Fibroblast of upper back skin (primary cell): ENCODE data around the gene FTSJ1.
"Not testable (repeated sequence)": the region's sequence is repeated elsewhere in the genome, so short reads cannot be mapped to it uniquely, and the experiment has no call there.

Experiments used
- DNase-seq: peaks from one replicate; pipeline ENCODE4 v3.0.0-alpha.2; 2013

Gene FTSJ1

DNA sequence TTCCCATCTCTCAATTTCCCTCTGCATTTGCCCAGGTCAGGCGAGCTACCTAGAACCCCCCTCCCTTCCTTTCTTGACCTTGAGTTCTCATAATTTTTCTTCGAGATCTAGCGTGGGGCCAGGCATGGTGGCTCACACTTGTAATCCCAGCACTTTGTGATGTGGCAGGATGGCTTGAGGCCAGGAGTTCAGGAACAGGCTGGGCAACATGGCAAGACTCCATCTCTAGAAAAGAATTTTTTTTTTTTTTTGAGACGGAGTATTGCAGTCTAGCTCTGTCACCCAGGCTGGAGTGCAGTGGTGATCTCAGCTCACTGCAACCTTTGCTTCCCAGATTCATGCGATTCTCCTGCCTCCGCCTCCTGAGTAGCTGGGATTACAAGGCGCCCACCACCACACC lies 28.3 kb downstream of the FTSJ1 start:
- no peak for DNase-seq

DNA sequence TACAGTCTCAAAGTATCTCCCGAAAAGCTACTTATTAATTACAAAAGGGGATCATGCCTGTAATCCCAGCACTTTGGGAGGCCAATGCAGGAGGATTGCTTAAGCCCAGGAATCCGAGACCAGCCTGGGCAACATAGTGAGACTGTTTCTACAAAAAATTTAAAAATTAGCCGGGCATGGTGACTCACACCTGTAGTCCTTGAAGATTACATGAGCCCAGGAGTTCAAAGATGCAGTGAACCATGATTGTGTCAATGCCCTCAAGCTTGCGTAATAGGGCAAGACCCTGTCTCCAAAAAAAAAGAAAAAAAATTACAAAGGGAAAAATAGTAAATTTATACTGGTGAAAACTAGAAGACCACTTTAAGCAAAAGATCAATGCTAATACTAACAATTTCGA lies 29.5 kb downstream of the FTSJ1 start:
- DNase-seq: no peak

DNA sequence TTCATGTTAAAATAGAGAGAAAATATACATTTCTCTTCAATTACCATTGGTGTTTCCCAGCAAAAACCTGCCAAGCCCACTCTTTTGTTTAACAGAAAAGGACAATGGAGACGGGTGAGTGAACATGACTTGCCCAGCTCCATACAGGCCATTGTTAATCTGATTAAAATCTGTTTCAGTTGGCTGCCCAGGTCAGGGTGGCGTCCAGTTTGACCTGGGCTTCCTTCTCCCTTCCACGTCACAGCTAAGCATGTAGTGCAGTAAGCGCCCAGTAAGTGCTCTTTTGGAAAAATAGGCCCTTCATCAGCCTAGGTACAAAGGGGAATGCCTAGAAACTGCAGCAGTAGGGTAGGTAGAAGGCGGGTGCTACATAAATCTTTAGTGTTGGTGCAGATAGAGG lies 31.2 kb downstream of the FTSJ1 start:
- DNase-seq: no peak

DNA sequence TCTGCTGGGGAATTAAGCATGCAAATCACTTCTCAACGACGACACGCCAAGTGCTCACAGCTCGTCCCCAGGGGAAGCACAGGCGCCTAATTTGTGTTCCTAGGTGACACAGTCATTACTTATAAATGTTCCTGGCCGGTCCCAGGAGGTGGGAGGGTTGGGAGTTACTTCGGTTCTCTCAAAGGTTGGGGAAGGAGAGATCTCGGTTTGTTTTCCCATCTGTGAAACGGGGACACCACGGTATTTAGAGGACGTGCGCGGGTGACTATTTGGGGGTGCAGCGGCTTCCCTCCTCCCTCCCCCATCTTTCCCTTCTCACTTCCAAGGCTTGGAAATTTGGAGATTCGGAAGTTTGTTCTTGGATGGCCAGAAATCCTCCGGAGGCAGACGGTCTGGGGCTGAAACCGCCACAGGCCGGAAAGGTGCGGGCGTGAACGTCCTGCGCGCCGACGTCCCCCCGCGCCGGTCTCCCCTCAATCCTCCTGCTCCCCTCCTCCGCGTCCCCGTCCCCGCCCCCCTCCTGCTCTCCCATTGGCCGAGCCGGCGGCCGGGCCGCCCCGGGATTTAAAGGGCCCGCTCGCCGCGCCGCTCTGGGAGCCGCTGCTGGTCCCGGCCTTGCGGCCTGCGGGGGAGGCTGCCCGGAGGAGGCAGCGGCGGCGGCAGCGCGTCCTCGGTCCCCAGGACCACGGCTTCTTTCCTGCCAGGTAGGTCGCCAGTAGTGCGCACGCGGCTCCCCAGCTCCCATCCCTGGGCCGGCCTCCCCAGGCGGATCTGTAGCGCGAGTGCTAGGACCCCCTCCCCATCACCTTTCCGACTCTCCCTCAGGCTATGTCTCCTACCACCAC lies 32.6 kb downstream of the FTSJ1 start, which contains the start of gene PORCN:
Gene PORCN, plus strand, starts transcription at position 593 of the 845 bp plus-strand sequence. CDS start 829 bp downstream, outside the sequence.
- DNase-seq: peak; percentile 64

DNA sequence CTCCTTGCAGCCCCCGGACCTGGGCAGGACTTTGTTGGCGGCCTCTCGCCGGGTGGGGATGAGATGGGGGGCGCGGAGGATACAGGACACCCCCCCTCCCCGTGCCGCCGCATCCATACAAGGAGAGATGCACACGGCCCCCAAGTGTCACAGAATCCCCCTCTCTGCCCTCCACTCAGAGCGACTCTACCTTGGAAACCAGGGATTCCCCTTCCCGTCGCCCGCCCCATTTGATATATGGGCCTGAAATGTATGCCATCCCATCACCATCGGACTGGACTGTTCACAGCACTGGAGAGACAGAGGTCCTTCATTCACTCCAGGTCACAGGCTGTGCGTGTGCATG lies 33.2 kb downstream of the FTSJ1 start:
- DNase-seq: no peak

DNA sequence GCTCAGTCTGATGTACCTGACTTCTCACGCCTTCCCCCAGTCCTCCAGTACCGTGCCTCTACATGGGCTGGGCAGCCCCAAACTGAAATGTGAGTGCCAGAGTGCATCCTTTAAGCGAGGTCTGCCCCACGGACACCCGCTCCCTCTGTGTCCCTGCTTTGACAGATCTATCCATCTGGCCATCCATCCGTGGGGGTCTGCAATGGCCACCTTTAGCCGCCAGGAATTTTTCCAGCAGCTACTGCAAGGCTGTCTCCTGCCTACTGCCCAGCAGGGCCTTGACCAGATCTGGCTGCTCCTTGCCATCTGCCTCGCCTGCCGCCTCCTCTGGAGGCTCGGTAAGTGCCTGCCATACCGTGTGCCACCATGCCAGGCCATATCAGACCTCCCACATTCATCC lies 33.6 kb downstream of the FTSJ1 start:
- DNase-seq: no peak

DNA sequence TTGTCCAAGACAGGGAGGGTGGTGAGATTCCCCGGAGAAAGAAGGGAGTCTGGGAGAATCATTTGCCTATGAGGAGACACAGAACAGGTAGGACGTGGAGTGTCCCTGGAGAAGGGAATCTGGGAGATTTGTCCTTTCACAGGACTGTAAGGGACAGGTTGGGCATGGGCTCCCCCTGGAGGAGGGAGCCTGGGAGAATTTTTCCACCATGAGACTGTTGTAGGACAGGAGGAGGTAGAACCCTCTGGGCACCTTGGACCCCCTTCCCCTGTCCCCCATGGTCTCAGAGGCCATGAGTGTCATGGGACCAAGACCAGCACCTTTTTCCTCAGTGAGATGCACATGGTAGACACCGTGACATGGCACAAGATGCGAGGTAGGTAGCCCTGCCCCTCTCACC lies 35.6 kb downstream of the FTSJ1 start:
- DNase-seq: no peak

DNA sequence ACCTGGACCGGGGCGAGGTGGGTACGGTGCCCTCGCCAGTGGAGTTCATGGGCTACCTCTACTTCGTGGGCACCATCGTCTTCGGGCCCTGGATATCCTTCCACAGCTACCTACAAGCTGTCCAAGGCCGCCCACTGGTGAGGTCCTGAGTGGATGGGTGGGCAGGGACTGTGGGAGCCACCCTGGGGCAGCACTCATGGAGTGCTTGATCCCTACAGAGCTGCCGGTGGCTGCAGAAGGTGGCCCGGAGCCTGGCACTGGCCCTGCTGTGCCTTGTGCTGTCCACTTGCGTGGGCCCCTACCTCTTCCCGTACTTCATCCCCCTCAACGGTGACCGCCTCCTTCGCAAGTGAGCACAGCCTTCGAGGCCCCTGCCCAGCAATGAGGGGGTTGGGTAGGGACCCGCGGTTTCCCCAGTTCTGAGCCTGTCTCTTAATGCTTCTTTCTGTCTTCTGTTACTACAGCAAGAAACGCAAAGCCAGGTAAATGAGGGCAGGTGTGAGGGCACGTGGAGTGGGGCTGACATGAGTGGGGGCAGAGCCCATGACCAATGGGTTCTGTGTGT lies 36.5 kb downstream of the FTSJ1 start:
- DNase-seq: no peak

DNA sequence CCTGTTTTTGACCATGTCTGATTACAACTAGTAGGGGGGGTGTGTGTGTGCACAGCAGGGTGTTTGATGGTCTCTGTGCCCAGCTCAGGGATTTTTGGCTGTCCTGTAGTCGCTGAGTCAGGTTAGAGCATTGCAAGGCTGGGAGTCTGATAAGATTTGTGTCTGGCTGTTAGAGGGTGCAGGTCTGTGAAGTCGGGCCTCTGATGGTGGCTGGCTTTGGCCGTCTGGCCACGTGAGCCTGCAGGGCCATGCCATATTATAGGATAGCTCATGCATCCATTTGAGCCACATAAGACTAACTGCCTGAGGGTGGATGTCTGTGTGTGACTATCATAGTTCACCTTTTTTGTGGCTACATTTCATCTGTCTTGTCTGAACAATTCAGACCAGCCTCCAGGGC lies 37.7 kb downstream of the FTSJ1 start:
- DNase-seq: no peak

DNA sequence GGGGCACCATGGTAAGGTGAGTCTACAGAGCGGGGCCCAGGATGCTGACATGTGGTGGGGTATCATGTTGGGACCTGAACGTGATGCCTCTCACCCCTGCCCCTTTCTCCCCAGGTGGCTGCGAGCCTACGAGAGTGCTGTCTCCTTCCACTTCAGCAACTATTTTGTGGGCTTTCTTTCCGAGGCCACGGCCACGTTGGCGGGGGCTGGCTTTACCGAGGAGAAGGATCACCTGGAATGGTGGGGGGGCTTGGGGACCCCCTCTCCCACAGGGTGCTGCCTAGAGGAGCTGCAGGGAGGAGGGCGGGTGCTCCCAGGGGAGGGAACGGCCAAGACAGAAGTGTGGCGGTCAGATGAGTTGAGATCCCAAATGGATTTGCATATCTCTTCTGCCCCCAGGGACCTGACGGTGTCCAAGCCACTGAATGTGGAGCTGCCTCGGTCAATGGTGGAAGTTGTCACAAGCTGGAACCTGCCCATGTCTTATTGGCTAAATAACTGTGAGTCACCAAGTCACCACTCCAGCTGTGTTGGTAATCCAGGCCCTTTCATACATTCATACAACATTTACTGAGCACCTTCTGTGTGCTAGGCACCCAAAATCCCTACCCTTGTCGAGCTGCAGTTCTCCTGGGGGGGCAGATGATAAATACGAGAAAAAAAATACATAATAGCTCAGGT lies 38.3 kb downstream of the FTSJ1 start:
- no peak for DNase-seq

DNA sequence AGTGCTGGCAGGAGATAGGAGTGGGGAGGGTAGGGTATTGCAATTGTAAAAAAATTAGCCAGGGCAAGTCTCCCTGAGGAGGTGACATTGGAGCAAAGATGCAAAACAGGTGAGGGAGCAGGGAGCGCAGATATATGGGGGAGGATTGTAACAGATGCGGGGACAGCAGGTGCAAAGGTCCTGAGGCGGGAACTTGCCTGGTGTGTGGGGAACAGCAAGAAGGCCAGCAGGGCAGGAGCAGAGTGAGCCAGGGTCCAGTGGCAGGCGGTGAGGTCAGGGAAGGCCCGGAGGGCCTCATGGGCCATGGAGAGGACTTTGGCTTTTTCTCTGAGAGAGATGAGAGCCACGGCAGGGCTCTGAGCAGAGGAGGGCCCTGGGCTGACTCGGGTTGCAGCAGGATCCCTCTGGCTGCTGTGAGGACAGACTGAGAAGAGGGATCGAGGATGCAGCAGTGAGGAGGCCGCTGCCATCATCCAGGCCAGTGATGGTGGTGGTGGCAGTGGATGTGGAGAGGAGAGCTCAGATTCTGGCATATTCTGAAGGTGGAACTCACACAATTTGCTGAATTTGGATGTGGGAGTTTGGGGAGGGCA lies 39.0 kb downstream of the FTSJ1 start:
- DNase-seq: no peak

DNA sequence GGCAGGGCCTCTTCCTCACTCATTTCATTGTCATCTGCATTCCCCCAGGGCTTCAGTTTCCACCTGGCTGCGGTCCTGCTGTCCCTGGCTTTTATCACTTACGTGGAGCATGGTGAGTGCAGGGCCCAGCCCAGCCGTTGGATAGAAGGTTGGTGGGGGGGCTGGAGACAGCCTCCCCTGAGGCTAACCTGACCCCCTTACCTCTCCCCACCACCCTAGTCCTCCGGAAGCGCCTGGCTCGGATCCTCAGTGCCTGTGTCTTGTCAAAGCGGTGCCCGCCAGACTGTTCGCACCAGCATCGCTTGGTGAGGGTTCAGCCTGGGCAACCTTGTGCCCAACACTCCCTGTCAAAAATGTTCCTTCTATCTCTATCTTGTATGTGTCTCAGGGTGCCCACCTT lies 39.8 kb downstream of the FTSJ1 start:
- no peak for DNase-seq

DNA sequence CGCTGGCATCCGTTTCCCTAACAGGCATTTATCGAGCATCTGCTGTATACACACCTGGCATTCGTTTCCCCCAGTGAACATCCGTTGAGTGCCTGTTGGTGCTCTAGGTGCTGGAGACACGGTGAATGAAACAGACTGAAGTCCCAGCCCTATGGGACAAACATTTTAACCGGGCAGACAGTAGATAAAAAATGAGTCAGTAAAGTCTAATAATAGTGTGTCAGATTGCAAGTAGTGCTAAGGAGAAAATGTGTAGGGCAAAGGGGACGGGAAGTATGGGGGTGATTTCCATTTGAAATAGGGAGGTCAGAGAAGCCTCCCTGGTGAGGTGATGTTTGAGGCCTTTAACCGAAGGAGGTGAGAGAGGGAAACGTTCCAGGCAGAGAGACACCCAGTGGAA lies 40.3 kb downstream of the FTSJ1 start:
- no peak for DNase-seq

DNA sequence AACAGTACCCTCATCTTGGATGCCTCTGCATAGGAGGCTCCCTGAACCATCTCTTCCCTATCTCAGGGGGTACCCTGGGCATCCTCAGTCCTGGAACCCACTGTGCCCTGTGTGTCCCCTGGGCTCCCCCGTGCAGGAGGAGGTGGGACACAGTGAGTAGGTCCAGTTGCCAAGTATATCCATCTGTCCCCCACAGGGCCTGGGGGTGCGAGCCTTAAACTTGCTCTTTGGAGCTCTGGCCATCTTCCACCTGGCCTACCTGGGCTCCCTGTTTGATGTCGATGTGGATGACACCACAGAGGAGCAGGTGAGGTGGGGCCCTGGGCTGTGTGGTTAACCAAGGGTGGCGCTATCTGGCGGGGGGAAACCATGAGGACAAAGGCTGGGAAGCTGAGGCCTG lies 41.0 kb downstream of the FTSJ1 start:
- DNase-seq: no peak

DNA sequence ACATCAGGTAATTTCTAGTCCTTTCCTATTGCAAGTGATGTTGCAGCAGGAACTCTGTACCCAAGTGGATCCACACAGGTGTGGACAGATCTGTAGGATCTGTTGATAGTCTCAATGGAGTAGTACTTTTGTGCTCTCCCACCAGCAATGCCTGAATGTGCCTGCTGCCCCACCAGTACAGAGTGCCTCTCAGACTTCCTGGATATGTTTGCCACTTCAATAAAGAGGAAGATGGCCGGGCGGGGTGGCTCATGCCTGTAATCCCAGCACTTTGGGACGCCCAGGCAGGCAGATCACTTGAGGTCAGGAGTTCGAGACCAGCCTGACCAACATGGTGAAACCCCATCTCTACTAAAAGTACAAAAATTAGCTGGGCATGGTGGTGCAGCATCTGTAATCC lies 43.5 kb downstream of the FTSJ1 start:
- not testable (repeated sequence) for DNase-seq

DNA sequence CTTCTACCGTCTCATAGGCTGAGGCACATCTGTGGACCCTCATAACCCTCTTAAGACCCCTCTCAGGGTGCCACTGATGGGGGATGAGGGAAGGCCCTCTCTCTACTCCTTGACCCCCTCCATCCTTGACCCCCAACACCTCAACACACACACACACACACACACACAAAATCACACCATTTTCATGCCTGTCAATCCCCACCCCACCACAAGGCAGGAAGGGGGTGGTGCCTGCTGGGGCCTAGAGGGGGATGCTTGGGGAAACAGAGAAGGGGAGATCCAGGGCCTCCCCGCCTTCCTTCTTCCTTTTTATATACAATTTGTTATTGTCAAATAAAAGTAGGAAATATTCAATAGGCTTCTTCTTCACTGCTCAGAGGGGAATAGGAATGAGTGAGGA lies 44.5 kb downstream of the FTSJ1 start:
- DNase-seq: no peak

DNA sequence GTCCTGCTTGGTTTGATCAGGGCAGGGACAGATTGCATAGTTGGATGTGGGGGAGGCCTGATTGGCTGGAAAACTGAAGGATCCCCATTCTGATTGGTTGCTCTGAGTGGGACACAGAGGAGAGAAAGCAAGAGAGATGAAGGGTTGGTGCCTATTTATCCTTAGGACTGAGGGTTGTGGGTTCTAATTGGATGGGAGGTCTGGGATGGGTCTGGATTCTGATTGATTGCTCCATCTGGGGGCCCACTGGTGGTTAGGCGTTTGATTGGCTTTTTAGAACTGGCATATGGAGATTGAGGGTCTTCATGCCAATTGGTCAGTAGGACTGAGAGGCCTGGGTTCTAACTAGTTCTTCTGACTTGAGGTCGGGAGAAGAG lies 45.0 kb downstream of the FTSJ1 start:
- DNase-seq: no peak

DNA sequence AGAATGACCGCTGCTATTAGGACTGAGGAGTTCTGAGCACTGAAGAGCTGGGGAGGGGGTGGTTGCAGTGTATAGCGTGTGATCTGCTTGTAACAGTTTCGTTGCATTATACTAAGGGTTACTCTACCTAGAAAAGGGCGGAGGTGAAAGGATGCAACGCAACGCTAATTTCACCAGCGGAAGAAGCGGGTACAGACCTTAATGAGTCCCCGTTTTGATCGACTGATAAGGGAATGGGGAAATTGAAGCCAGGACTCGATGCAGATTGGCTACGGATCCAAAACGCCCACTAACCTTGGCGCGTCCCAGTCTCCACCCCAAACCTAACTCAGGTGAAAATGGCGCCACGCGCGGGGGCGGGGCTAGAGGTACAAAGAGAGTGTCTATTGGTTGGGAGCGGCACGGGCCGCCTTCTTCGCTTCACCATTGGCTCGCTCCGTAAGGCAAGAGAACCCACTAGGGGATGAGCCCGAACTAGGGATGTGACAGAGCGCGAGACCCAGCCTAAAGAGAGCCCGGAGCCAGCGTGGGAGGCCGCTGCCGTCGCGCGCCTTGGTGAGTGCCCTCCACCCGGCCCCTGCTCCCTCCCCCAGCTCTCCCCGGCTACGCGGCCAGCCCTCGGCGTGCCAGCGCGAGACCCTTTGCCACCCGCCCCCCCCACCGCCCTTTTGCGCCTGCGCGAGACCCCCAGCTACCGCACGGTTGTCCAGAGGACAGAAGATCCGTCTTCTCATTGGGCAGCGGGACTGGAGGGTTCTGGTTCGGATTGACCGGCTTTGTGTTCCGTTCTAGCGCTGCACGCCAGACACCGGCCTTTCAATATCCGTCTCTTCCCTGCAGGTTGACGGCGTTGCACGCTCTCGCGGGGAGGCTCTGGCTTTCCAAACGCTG lies 45.6 kb downstream of the FTSJ1 start, which contains the start of gene EBP:
Gene EBP, plus strand, starts transcription at position 456 of the 891 bp plus-strand sequence. CDS start 1,964 bp downstream, outside the sequence.
- DNase-seq: peak; percentile 83

DNA sequence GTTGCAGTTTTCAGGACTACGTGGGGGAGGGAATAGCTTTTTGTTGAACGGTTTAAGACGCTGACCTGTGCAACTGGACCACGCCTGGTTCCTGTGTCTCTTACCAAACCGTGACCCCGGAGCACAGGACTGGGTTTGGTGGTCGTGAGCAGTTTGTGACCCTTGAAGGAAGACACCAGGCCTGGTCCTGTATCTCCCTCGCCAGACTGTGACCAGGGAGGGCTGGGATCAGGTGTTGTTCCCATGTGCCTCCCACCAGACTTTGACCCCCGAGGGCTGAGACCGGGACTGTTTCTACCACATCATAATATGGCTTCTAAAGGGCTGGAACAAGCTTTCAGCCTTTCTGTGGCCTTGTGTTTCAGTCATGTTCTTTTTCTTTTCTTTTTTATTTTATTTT lies 46.3 kb downstream of the FTSJ1 start:
- DNase-seq: no peak

DNA sequence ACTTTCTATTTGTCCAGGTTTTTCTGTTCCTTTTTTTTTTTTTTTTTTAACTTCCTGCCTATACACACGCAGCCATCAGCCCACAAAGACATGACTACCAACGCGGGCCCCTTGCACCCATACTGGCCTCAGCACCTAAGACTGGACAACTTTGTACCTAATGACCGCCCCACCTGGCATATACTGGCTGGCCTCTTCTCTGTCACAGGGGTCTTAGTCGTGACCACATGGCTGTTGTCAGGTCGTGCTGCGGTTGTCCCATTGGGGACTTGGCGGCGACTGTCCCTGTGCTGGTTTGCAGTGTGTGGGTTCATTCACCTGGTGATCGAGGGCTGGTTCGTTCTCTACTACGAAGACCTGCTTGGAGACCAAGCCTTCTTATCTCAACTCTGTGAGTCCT lies 47.7 kb downstream of the FTSJ1 start:
- no peak for DNase-seq

DNA sequence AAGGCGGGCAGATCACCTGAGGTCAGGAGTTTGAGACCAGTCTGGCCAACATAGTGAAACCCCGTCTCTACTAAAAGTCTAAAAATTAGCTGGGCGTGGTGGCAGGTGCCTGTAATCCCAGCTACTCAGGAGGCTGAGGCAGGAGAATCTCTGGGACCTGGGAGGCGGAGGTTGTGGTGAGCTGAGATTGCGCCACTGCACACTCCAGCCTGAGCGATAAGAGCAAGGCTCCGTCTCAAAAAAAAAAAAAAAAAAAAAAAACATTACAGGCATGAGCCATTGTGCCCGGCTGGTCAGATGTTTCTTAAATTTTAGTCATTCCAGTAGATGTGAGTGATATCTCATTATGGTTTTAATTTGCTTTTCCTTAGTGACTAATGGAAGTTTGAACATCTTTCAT lies 49.9 kb downstream of the FTSJ1 start:
- not testable (repeated sequence) for DNase-seq

DNA sequence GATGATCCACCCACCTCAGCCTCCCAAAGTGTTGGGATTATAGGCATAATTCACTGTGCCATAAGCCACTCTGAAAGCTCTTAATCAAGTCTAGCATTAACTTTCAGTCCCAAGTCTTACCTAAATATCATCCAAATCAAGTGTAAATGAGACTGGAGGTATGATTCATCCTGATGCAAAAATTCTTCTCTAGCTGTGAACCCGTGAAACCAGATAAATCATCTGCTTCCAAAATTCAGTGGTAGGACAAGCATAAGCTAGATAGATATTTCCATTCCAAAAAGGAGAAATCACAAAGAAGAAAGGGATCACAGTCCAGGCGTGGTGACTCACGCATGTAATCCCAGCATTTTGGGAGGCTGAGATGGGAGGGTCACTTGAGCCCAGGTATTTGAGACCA lies 54.7 kb downstream of the FTSJ1 start:
- DNase-seq: no peak
